A549 treated with RU486 at 1 μM for 4 hours (cell line): ENCODE data around the gene MED7. TPM values are rescaled to one million over a fixed set of nuclear protein-coding genes. Genes with fewer than 3 reads are reported as not detected.

Experiments
- total RNA-seq: library from RNA; stranded (reverse); fragments of 200-300 nt; extraction: Qiagen RNA extraction; gene quantifications from 5 replicates; pipeline ENCODE4 v1.2.3, GENCODE V29; 2022; ENCODE audit warnings: low read depth

Gene MED7
- total RNA-seq, result 13.0 to 20.5 TPM (median 17.0 TPM) in 5 replicates

DNA sequence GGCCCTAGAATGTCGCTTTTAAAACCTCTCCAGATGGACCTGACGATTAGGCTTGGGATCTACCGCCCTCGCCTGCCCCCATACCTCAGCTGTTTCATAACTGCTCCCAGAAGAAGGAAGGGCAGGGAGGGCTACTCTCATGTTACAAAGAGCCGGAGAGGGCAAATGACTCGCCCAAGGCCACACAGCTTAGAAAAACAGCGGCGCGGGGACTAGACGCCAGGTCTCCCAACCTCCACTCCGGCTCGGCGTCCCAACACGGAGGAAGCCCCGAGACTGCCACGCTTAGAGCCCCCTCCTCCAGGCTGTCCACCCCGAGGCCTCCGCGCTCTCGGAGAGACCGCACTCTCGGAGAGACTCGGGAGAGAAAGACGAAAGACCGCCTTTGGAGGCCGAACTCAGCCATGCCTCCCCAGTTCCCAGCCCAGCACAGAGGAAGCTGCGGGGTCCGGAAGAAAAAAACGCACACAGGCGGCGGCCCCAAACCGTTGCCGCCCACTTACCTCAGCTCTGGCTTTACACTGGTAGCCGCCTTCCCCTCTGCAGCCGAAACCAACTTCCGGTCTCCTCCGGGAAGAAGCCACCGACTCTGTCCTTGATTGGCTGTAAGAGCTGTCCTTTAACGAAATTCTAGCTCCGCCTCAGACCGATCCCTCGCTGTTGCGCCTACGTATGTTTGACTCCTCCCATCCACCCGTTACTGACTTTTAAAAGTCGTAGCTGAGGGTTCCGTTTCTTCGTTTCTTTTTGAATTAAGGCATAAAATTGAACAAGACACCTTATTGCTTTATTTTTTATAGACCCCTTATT, at the start of gene MED7:
TSS of gene MED7 (minus strand) at position 549 of the 810 bp plus-strand sequence. CDS start 3,434 bp downstream, outside the sequence.

GRCh38 chr5:157180374-157181264, 38.0 kb upstream of the MED7 start, which contains the start of gene ITK:
Gene ITK, plus strand, starts transcription at chr5:157180840. Its CDS starts 138 bp downstream, at chr5:157180978.

GRCh38 chr5:157166214-157167213, 23.8 kb upstream of the MED7 start, which contains the start of gene GARIN3:
Gene GARIN3, minus strand, starts transcription at chr5:157166264. Its CDS starts 96 bp downstream, at chr5:157166168.

DNA sequence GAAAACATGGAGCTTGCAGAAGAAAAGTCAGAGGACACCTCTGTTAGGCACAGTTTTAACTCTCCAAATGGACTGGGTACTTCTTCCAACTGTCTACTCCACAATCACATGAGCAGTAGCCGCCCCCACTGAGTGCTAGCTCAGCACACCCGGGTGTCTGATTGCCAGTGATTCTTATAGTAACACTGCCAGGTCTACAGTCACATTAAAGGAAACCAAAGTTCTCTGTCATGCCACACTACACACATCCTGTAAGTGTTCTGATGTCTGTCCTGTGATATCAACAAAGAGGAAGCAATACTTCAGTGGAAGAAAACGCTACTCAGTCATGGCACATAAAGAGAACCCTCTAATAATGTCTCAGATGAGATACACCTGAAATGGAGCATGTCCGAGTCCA, 33.7 kb downstream of the MED7 start, which contains the start of gene HAVCR2:
TSS of gene HAVCR2 (minus strand) at position 69 of the 400 bp plus-strand sequence. CDS start at position 8, 61 bp downstream.

Other genes with a start within 250 kb of the MED7 start
- gene TIMD4, start 179.6 kb downstream of the MED7 start, total RNA-seq, result 0.76 to 1.8 TPM (median 1.3 TPM) in 5 replicates
- 26.0 to 44.9 TPM (median 35.2 TPM) in 5 replicates for gene HAVCR1, start 83.7 kb downstream of the MED7 start, total RNA-seq
- gene HAVCR2, start 33.8 kb downstream of the MED7 start, total RNA-seq, result 0.36 to 0.87 TPM (median 0.58 TPM) in 5 replicates
- gene GARIN3, start 23.4 kb upstream of the MED7 start, total RNA-seq, result not detected in 5 replicates
- gene ITK, start 38.0 kb upstream of the MED7 start, total RNA-seq, result 0.03 to 0.15 TPM (median 0.13 TPM) in 3 of 5 replicates, not detected in the others
- gene CYFIP2, start 123.3 kb upstream of the MED7 start, total RNA-seq, result 15.6 to 26.5 TPM (median 21.8 TPM) in 5 replicates